Naive thymus-derived CD4-positive, alpha-beta T cell (primary cell): Measurements from ENCODE around the gene ZBTB40. TPM values are rescaled to one million over a fixed set of nuclear protein-coding genes. Genes with fewer than 3 reads are reported as not detected.

Experiments used
- ATAC-seq: fragments of 150-1000 bp; cut with Tn5 transposase; 2 replicates; pipeline ENCODE4 v1.10.0; 2021; ENCODE audit warnings: mild to moderate bottlenecking, moderate library complexity
- CTCF ChIA-PET: fragments of 350-600 bp; sonication (Branson Sonifier 250); formaldehyde crosslinking; loops from one replicate; lab custom pipeline; 2021; ENCODE audit warnings: antibody characterized with exemption; lab: Charles Lee
- POLR2A ChIA-PET: fragments of 350-600 bp; sonication (Branson Sonifier 250); formaldehyde crosslinking; loops from one replicate; lab custom pipeline; 2021; ENCODE audit warnings: antibody characterized with exemption, inconsistent platforms; lab: Charles Lee
- DNase-seq, 9 donors: peaks; one replicate each; pipeline versions ENCODE4 v3.0.0 to v3.0.0-alpha.2; 2020 to 2022; ENCODE audit warnings: mixed read lengths in 1 of 9
- H3K27ac ChIP-seq: one replicate; pipeline ENCODE4 v1.7.0; 2013; ENCODE audit warnings: mild to moderate bottlenecking, low read depth, low read length, moderate library complexity
- H3K27me3 ChIP-seq, 2 donors: one replicate each; pipeline ENCODE4 v1.7.0; 2013; ENCODE audit warnings: low read length in 2 of 2, mild to moderate bottlenecking in 2 of 2, moderate library complexity in 2 of 2; ENCODE audit not compliant: control insufficient read depth in 2 of 2, insufficient read depth in 2 of 2
- H3K36me3 ChIP-seq, 3 experiments: 1 replicate in 2 of 3; 2 replicates in 1 of 3; pipeline ENCODE4 v1.7.0; 2013; ENCODE audit warnings: low read length in 3 of 3, mild to moderate bottlenecking in 3 of 3, moderate library complexity in 1 of 3; ENCODE audit not compliant: insufficient read depth in 3 of 3, control insufficient read depth in 2 of 3
- H3K4me1 ChIP-seq, 2 donors: one replicate each; pipeline ENCODE4 v1.7.0; 2013; ENCODE audit warnings: low read length in 2 of 2, mild to moderate bottlenecking in 2 of 2, moderate library complexity in 1 of 2; ENCODE audit not compliant: control insufficient read depth in 2 of 2, insufficient read depth in 2 of 2
- H3K4me3 ChIP-seq: 2 replicates; pipeline ENCODE4 v1.7.0; 2013; ENCODE audit warnings: mild to moderate bottlenecking, low read length
- H3K9me3 ChIP-seq, 3 experiments: 1 replicate in 2 of 3; 2 replicates in 1 of 3; pipeline ENCODE4 v1.7.0; 2013; ENCODE audit warnings: low read length in 3 of 3; ENCODE audit not compliant: control insufficient read depth in 2 of 3
- H3K27ac Mint-ChIP-seq, 9 donors: one replicate each; pipeline ENCODE4 v1.8.0; 2020 to 2022; ENCODE audit warnings: mixed read lengths in 9 of 9, mild to moderate bottlenecking in 8 of 9, moderate library complexity in 5 of 9, inconsistent platforms in 2 of 9
- H3K27me3 Mint-ChIP-seq, 5 donors: one replicate each; pipeline ENCODE4 v1.8.0; 2021 to 2022; ENCODE audit warnings: mixed read lengths in 5 of 5, mild to moderate bottlenecking in 1 of 5
- H3K36me3 Mint-ChIP-seq, 5 donors: one replicate each; pipeline ENCODE4 v1.8.0; 2020 to 2022; ENCODE audit warnings: mixed read lengths in 5 of 5, mild to moderate bottlenecking in 3 of 5, inconsistent platforms in 1 of 5
- H3K4me1 Mint-ChIP-seq, 7 donors: one replicate each; pipeline ENCODE4 v1.8.0; 2020 to 2022; ENCODE audit warnings: mixed read lengths in 7 of 7, mild to moderate bottlenecking in 3 of 7, inconsistent platforms in 1 of 7
- H3K4me3 Mint-ChIP-seq, 10 donors: one replicate each; pipeline ENCODE4 v1.8.0; 2020 to 2022; ENCODE audit warnings: mild to moderate bottlenecking in 10 of 10, mixed read lengths in 10 of 10, moderate library complexity in 6 of 10, inconsistent platforms in 2 of 10
- H3K9me3 Mint-ChIP-seq, 11 donors: one replicate each; pipeline ENCODE4 v1.8.0; 2020 to 2022; ENCODE audit warnings: mixed read lengths in 11 of 11, mild to moderate bottlenecking in 4 of 11, inconsistent platforms in 1 of 11, moderate library complexity in 1 of 11
- intact Hi-C, 2 donors: fragments of 100-400 bp; cut with micrococcal nuclease; formaldehyde crosslinking; loops; one replicate each; pipeline ENCODE4 v1.15.1; 2023
- polyA plus RNA-seq, 2 donors: library from polyadenylated mRNA; unstranded; fragments of 300-500 nt; fragmentation: Illumina TruSeq; gene quantifications; one replicate each; pipeline ENCODE4 v1.2.3, GENCODE V29; 2021
- total RNA-seq, 6 experiments: library from RNA in 5 of 6; stranded (reverse) in 5 of 6; gene quantifications; 1 replicate in 5 of 6; 2 replicates in 1 of 6; pipeline ENCODE4 v1.2.3 and lab custom pipeline; 2021 to 2026

The ZBTB40 gene
- total and polyA plus RNA-seq, 7 experiments from 2014 or later = 5.7 to 60.6 (median 35.9) TPM

- ChIA-PET POLR2A (interaction anchor here (1.1 kb wide), 1 partner anchor 12 kb away, joined by 3 read pairs; no protein-coding TSS in a partner anchor), CTCF (no interaction called here)
- peak in 1 of 9 donors; percentile 55 for DNase-seq
- peaks cover 4 to 10% of the 10 kb centered on the region in 2 donors for H3K4me1 ChIP-seq
- peaks cover 0 to 6% (median 0%) of the 10 kb centered on the region in 3 experiments for H3K36me3 ChIP-seq
- peak overlapping the region; percentile 83 for H3K4me3 ChIP-seq
- Mint-ChIP-seq H3K9me3 (peaks cover 0 to 5% (median 0%) of the 10 kb centered on the region in 11 donors), H3K27ac (peak overlapping the region; percentile 91 to 98 (median 95)), H3K27me3 (peaks cover 0 to 2% (median 0%) of the 10 kb centered on the region in 5 donors), H3K4me1 (peaks cover 11 to 56% (median 51%) of the 10 kb centered on the region in 7 donors), H3K36me3 (peaks cover 0 to 5% (median 3%) of the 10 kb centered on the region in 5 donors), H3K4me3 (peak overlapping the region; percentile 86 to 98 (median 92))
- intact Hi-C loops = loop anchor here (1.0 to 10.0 kb wide), 8 partner anchors 24 to 1790 kb away; partner anchors contain the start of genes HP1BP3 (in 2 of the 2), CDC42 (in 1 of the 2), DDOST (in 1 of the 2) and KDM1A (in 1 of the 2)
- peak; percentile 22 for ATAC-seq
- no peaks in the 10 kb centered on the region for H3K9me3 ChIP-seq
- H3K27me3 ChIP-seq = no peaks in the 10 kb centered on the region
- peak overlapping the region; percentile 85 for H3K27ac ChIP-seq
These were observed 868 bp downstream of the ZBTB40 start for GRCh38 chr1:22452481-22452957.

- Histone ChIP-seq H3K4me3 (no peak overlapping the region), H3K36me3 (peaks cover 0 to 6% (median 0%) of the 10 kb centered on the region in 3 experiments), H3K9me3 (no peaks in the 10 kb centered on the region), H3K27me3 (no peaks in the 10 kb centered on the region), H3K27ac (peak overlapping the region; percentile 85), H3K4me1 (peaks cover 4 to 10% of the 10 kb centered on the region in 2 donors)
- peaks cover 0 to under 1% (median 0%) of the 10 kb centered on the region in 5 donors for H3K27me3 Mint-ChIP-seq
- H3K4me1 Mint-ChIP-seq = peaks cover 16 to 62% (median 57%) of the 10 kb centered on the region in 7 donors
- intact Hi-C loops = loop anchor here (2.0 to 10.0 kb wide), 6 partner anchors 24 to 1791 kb away; partner anchors contain the start of genes HP1BP3 (in 2 of the 2), DDOST (in 1 of the 2), KDM1A (in 1 of the 2) and NBPF3 (in 1 of the 2)
- peaks cover 0 to 5% (median 0%) of the 10 kb centered on the region in 11 donors for H3K9me3 Mint-ChIP-seq
- no peak for DNase-seq
- ATAC-seq = no peak
- H3K27ac Mint-ChIP-seq = peak overlapping the region; percentile 21 to 97 (median 94)
- ChIA-PET POLR2A (interaction anchor here (0.6 to 1.1 kb wide), 2 partner anchors 11 to 759 kb away, joined by 3 read pairs; no protein-coding TSS in a partner anchor), CTCF (no interaction called here)
- H3K4me3 Mint-ChIP-seq = peak overlapping the region; percentile 86 to 98 (median 92)
- peaks cover under 1 to 5% (median 3%) of the 10 kb centered on the region in 5 donors for H3K36me3 Mint-ChIP-seq
These were observed 1.5 kb downstream of the ZBTB40 start for GRCh38 chr1:22453181-22453580.

GRCh38 chr1:22454476-22455056, 2.9 kb downstream of the ZBTB40 start:
- Mint-ChIP-seq H3K36me3 (peaks cover 1 to 5% (median 3%) of the 10 kb centered on the region in 5 donors), H3K27ac (peak overlapping the region in 1 of 9 donors; percentile 57), H3K4me3 (peak overlapping the region in 3 of 10 donors; percentile 6 to 25 (median 21)), H3K9me3 (peaks cover 0 to 5% (median 0%) of the 10 kb centered on the region in 11 donors), H3K4me1 (peaks cover 20 to 76% (median 68%) of the 10 kb centered on the region in 7 donors), H3K27me3 (no peaks in the 10 kb centered on the region)
- no peak overlapping the region for H3K27ac ChIP-seq
- POLR2A ChIA-PET = no interaction called here
- peaks cover 0 to 6% (median 0%) of the 10 kb centered on the region in 3 experiments for H3K36me3 ChIP-seq
- no peaks in the 10 kb centered on the region for H3K27me3 ChIP-seq
- CTCF ChIA-PET = no interaction called here
- peaks cover 4 to 10% of the 10 kb centered on the region in 2 donors for H3K4me1 ChIP-seq
- no peak overlapping the region for H3K4me3 ChIP-seq
- no peaks in the 10 kb centered on the region for H3K9me3 ChIP-seq
- intact Hi-C loops = loop anchor here (5.0 to 10.0 kb wide), 4 partner anchors 563 to 1792 kb away; partner anchors contain the start of genes HP1BP3 (in 2 of the 2), DDOST (in 1 of the 2), KDM1A (in 1 of the 2) and NBPF3 (in 1 of the 2)
- DNase-seq (no peak), ATAC-seq (no peak)

- no peak for DNase-seq
- H3K36me3 Mint-ChIP-seq = peaks cover 1 to 5% (median 3%) of the 10 kb centered on the region in 5 donors
- H3K36me3 ChIP-seq = no peaks in the 10 kb centered on the region
- no peak overlapping the region for H3K27ac ChIP-seq
- intact Hi-C loops = loop anchor here in 1 of 2 donors (10.0 kb wide), 1 partner anchor 1013 kb away; the partner anchor contains the start of gene NBPF3
- no peak overlapping the region for H3K27ac Mint-ChIP-seq
- H3K27me3 Mint-ChIP-seq = no peaks in the 10 kb centered on the region
- no peak overlapping the region for H3K4me3 Mint-ChIP-seq
- no peaks in the 10 kb centered on the region for H3K27me3 ChIP-seq
- no peaks in the 10 kb centered on the region for H3K9me3 ChIP-seq
- CTCF ChIA-PET = no interaction called here
- H3K4me1 Mint-ChIP-seq = peaks cover 20 to 92% (median 84%) of the 10 kb centered on the region in 7 donors
- no peaks in the 10 kb centered on the region for H3K9me3 Mint-ChIP-seq
- peaks cover 4 to 10% of the 10 kb centered on the region in 2 donors for H3K4me1 ChIP-seq
- ATAC-seq = no peak
- POLR2A ChIA-PET = no interaction called here
- H3K4me3 ChIP-seq = no peak overlapping the region
These were observed 5.7 kb downstream of the ZBTB40 start for GRCh38 chr1:22457345-22457744.

- peaks cover 4 to 7% of the 10 kb centered on the region in 2 donors for H3K4me1 ChIP-seq
- no peaks in the 10 kb centered on the region for H3K9me3 ChIP-seq
- CTCF ChIA-PET = no interaction called here
- H3K27ac ChIP-seq = no peak overlapping the region
- Mint-ChIP-seq H3K4me3 (peak overlapping the region in 1 of 10 donors; percentile 9), H3K27ac (peak overlapping the region in 1 of 9 donors; percentile 5), H3K4me1 (peaks cover 15 to 91% (median 83%) of the 10 kb centered on the region in 7 donors), H3K9me3 (no peaks in the 10 kb centered on the region), H3K27me3 (no peaks in the 10 kb centered on the region), H3K36me3 (peaks cover 1 to 6% (median 5%) of the 10 kb centered on the region in 5 donors)
- H3K27me3 ChIP-seq = no peaks in the 10 kb centered on the region
- POLR2A ChIA-PET = no interaction called here
- intact Hi-C loops = loop anchor here in 1 of 2 donors (10.0 kb wide), 1 partner anchor 1013 kb away; the partner anchor contains the start of gene NBPF3
- H3K4me3 ChIP-seq = no peak overlapping the region
- H3K36me3 ChIP-seq = no peaks in the 10 kb centered on the region
- ATAC-seq (no peak), DNase-seq (no peak)
These were observed 6.2 kb downstream of the ZBTB40 start for GRCh38 chr1:22457836-22458235.

- H3K9me3 ChIP-seq = peaks cover 0 to 5% (median 0%) of the 10 kb centered on the region in 3 experiments
- no peak overlapping the region for H3K4me3 ChIP-seq
- Mint-ChIP-seq H3K27me3 (no peaks in the 10 kb centered on the region), H3K9me3 (peaks cover 0 to 6% (median 0%) of the 10 kb centered on the region in 11 donors), H3K4me1 (peaks cover 4 to 81% (median 69%) of the 10 kb centered on the region in 7 donors), H3K4me3 (peak overlapping the region in 1 of 10 donors; percentile 6), H3K27ac (no peak overlapping the region), H3K36me3 (peaks cover 3 to 28% (median 15%) of the 10 kb centered on the region in 5 donors)
- H3K27ac ChIP-seq = no peak overlapping the region
- ChIA-PET POLR2A (no interaction called here), CTCF (no interaction called here)
- ATAC-seq = no peak
- no peaks in the 10 kb centered on the region for H3K27me3 ChIP-seq
- no peaks in the 10 kb centered on the region for H3K4me1 ChIP-seq
- no peaks in the 10 kb centered on the region for H3K36me3 ChIP-seq
- no peak for DNase-seq
- intact Hi-C loops = no loop called here
These were observed 9.4 kb downstream of the ZBTB40 start for GRCh38 chr1:22461100-22461499.
